Sigmoid colon (tissue), 3 donors: ENCODE measurements around the gene ARHGEF18.

Source experiments
- POLR2A ChIP-seq, 2 donors: fragments of 450-650 bp; IDR thresholded peaks; one replicate each; pipeline ENCODE4 v1.6.1; 2016; ENCODE audit warnings: antibody characterized with exemption in 2 of 2, mild to moderate bottlenecking in 2 of 2, moderate library complexity in 2 of 2
- TF ChIP-seq, protein P1 (sequence below), 4 experiments: fragments of 450-650 bp in 3 of 4; fragments of 200-600 bp in 1 of 4; IDR thresholded peaks; one replicate each; pipeline ENCODE4 v1.5.1; 2016 to 2019; ENCODE audit warnings: antibody characterized with exemption in 4 of 4, mild to moderate bottlenecking in 3 of 4, moderate library complexity in 2 of 4

GRCh38 chr19:7328647-7329046 is 20.1 kb upstream of the ARHGEF18 start:
- TF ChIP-seq, protein P1, sequence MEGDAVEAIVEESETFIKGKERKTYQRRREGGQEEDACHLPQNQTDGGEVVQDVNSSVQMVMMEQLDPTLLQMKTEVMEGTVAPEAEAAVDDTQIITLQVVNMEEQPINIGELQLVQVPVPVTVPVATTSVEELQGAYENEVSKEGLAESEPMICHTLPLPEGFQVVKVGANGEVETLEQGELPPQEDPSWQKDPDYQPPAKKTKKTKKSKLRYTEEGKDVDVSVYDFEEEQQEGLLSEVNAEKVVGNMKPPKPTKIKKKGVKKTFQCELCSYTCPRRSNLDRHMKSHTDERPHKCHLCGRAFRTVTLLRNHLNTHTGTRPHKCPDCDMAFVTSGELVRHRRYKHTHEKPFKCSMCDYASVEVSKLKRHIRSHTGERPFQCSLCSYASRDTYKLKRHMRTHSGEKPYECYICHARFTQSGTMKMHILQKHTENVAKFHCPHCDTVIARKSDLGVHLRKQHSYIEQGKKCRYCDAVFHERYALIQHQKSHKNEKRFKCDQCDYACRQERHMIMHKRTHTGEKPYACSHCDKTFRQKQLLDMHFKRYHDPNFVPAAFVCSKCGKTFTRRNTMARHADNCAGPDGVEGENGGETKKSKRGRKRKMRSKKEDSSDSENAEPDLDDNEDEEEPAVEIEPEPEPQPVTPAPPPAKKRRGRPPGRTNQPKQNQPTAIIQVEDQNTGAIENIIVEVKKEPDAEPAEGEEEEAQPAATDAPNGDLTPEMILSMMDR (IDR thresholded peaks at IDR 0.05) = no peak
- no peak for TF ChIP-seq POLR2A (IDR thresholded peaks at IDR 0.05)
